GM18499 (cell line): ENCODE data around the gene ELOVL6.
"Not testable (repeated sequence)": the region's sequence is repeated elsewhere in the genome, so short reads cannot be mapped to it uniquely, and the experiment has no call there.

Source experiments
- ATAC-seq: cut with Tn5 transposase; IDR thresholded peaks from one replicate; pipeline ENCODE4 v1.9.1; 2021; ENCODE audit warnings: moderate number of reproducible peaks; ENCODE audit not compliant: insufficient read depth, unreplicated experiment

ELOVL6 gene

DNA sequence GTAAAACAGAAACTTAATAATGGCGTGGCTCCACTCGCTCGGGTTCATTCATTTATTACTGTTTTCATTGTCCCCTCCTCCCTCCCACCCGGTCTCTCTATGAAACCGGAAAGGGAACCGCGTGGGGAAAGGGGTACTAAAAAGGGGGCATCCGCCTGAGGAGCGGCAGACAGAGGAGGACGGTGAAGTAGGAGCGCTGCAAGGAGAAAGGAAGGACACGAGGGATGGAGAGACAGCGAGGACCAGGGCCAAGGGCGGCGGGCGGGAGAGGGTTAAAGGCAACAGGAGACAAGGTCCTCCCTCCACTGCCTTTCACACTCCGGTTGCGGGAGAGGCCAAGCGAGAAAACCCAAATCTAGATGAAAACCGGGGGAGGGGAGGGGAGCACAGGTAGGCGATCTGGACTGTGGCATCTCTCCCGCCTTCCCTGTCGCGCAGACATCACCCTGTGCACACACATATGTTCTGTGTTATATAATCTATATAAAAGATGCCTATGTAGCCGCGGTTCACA lies 829 bp downstream of the ELOVL6 start:
- ATAC-seq = no peak

DNA sequence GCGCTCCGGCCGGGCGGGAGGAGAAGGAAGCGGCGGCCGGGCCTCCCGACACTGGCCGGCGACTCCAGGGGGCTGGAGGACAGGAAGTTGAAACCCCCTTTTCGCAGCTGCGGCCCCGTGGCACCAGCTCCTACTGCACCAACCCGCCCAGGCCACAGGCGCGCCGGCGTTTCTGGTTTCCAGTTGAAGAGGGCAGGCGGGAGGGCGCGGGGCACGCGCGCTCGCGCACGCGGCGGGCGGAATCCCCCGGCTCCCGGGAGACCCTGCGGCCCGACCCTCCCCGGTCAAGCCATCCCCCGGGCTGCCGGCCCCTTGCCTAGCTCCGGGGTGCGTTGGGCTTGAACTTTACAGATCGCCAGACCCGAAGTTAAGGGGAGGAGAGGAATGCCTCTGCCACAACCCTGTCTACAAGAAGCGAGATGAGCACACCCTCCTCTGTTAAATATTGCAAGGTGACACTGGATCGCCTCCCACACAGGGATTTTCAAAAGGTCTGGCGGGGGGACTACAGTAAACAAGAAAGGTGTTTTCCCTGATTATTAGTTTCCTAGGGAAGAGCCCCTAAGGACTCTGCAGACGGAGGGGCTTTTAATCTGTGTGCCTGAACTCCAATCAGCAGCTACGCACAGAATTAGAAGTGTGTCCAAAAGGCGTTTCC lies 1.4 kb downstream of the ELOVL6 start:
- ATAC-seq = no peak

DNA sequence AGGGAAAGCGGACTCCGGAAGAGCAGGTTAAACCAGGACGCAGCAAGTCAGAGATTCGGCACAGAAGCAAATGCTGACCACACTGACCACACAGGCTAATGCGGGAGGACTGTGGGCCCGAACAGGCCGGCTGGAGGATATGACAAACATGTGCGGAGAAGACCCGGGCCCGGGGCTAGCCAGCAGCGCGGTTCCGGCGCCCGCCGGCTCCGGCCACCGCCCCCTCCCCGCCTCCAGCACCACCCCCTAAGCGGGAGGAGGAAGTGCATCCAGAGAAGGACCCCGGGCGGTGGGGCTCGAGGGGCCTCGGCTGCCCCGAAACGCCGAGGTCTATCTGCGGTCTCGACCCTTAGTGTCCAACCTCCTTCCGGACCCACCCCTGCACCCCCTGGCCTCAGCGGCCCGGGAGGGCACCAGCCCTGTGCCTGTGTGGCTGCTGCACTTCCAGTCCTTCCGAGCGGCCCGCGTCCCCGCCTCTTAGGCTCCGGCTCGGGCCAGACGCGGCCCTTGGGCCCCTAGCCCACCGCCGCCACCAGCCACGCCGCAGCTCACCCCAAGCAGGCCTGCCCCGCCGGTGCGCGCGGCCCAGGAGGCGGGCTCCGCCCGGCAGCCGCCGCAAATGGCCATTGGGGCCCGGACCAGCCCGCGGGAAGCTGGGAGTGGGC lies 2.1 kb downstream of the ELOVL6 start:
- no peak for ATAC-seq

DNA sequence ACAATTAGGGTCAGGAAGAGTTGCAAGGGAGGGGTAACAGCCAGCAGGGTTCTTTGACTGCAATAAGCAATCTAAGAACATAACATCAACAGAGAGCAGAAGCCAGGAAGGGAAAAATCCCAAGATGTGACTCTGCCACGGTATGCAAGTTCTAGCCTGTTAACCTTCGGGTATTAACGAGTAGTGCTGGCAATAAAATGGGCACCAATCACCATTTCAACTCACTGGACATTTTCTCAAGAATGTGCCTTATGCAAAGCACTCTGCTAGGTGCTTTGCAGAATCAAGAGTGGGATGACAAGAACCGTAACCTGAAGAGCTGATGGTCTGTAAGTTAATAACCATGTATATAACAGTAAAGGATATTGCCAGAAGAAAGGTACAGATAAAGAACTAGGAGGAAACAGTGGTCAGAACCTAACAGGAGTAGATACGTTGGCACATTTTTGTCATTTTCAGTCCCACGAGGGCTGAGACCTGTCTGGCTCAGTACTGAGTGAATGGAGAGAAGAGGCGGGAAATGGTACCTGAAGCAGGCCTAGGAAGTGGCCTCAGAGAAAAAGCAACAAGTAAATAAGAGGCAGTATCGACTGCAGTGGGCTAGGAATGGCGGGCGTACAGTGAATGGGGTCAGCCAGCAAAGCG lies 2.7 kb downstream of the ELOVL6 start:
- ATAC-seq = no peak

DNA sequence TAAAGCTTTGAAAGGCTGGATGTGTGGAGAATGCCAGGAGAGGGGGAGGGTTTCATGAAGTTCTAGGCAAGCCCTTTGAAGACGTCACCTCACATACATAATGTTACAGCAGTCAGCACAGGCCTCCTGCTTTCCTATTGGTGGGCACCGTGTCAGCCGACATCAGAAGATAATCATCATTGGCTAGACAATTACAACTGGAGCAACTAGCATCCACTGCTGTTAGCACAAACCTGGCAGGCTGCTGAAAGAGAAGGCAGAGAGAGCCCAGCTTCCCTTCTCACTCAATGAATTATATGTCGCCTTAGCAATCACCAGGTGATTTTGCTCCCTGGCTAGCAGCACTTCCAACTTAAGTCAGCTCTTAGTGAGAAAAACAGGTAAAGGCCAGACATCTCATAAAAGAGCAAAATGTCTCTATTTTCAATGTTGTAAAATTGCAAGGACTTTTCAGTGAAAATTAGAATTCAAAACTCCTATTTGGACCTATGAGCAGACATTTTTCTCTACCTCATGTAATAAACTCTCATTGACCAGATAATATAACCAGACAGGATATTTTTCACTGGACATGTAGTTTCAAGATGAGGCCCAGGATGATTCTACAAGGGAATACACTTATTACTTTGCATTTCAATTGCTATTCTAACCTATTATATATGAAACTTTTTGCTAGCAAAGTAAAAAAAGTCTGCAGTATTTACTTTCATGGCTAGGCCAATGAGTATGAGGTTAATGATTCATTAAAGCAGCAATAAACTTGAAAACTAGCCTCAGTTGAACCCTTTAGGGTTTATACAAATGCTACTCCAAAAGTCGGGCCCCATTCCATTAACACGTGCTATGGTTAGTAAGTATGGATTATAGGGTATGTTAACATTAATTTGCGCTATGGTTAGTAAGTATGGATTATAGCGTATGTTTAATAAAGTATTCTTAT lies 4.3 kb downstream of the ELOVL6 start:
- peak; percentile 89 for ATAC-seq

DNA sequence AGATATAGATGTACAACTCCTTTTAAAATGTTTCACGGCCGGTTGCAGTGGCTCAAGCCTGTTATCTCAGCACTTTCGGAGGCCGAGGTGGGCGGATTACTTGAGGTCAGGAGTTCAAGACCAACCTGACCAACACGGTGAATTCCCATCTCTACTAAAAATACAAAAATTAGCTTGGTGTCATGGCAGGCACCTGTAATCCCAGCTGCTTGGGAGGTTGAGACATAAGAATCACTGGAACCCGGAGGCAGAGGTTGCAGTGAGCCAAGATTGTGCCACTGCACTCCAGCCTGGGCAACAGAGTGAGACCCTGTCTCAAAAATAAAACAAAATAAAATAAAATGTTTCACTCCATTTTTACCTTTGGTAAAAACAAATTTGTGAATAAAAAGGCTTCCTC lies 5.1 kb downstream of the ELOVL6 start:
- ATAC-seq = not testable (repeated sequence)

DNA sequence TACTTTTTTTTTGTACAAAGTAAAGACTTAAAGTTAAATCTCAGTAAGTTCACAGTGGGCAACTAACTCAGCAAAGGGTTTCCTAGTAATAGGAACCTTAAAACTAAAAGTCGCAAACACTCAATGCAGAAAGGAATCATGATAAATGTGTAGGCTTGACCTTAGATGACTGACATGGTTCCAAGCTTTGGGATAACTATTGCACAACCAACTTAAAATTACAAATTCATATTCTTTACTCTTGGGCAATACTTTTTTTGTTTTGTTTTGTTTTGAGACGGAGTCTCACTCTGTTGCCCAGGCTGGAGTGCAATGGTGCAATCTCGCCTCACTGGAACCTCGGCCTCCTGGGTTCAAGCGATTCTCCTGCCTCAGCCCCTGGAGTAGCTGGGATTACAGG lies 8.2 kb downstream of the ELOVL6 start:
- ATAC-seq = no peak

DNA sequence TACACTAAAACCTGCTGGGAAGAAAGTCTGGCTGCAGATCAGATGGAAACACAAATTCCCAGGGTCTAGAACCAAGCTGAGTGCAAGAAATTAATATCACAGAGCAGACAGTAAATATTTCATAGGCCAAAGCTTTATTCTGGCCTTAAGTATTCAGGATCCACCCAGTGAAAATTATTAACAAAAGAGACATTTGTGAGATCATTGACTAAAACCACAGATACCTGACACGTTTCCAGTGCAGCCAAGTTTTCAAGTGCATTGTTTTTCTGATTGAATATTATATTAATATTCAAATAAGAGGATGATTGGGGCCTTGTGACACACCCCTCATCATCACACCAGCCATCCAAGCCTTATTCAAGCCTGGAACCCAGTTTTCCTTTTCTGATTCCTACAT lies 10.3 kb downstream of the ELOVL6 start:
- ATAC-seq = no peak

DNA sequence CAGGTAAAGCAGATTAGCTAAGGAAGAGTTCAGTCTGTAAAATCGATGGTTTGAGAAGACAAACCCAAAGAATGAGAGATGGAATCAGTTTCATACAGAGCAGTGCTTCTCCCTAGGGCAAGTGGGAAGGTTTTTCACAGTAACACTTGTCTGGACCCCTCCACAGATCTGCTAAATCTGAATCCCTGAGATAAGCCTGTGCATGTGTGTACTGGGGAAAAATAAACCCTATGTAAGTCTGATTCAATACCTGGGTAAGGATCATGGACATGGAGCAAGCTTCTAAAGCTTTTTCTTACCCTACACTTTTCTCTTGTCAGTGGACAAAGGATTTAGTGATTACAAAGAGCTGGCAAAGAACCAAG lies 13.6 kb downstream of the ELOVL6 start:
- ATAC-seq = no peak

DNA sequence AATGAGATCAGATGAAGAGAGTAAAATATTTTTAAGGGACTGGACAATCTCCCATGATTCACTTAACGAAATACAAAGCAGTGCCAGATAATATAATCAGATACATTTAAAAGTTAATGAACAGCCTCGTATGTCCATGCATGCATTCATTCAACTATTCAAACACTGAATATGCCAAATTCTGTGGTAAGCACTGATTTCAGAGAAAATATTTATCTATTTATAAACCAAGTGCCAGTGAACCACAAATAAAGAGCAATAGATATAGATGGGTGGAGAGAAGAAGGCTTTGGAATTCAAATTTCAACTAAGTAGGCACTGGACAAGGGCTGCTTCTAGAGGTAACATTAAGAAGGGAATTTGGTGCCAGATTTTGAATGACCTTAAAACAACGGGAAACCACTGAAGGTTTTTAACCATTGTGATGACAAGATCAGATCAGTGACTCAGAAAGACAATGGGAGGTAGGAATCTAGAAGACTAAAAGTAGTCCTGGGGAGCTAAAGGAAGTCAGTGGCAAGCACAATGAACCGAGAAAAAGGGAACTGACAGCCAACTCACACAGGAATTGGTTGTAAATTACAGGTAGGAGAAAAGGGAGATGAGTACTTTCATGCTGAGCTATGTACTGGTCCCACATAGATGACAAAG lies 14.2 kb downstream of the ELOVL6 start:
- ATAC-seq = no peak

DNA sequence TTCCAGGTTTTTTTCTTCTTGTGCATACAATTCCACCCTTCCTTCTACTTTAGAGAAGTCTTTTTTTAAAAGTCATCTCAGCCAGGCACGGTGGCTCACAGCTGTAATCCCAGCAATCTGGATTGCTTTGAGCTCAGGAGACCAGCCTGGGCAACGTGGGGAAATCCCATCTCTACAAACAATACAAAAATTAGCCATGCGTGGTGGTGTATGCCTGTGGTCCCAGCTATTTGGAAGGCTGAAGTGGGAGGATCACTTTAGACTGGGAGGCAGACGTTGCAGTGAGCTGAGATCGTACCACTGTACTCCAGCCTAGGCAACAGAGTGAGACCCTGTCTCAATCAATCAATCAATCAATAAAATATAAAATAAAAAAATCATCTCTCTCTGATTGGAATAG lies 14.8 kb downstream of the ELOVL6 start:
- ATAC-seq = no peak

DNA sequence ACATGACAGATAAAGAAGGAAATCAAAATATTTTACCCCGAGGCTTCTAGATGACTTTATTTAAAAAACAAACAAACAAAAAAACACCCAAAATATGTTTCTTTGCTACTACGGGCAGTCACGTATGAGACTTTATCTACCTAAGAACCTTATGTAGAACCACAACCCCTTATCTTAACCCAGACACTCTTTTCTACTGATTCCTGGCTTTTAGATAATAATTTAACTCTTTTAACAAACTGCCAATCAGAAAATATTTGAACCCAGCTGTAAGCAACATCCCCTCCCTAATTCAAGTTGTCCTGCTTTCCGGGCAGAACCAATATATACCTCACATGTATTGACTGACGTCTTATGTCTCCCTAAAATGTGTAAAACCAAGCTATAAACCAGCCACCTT lies 15.4 kb downstream of the ELOVL6 start:
- ATAC-seq = no peak

DNA sequence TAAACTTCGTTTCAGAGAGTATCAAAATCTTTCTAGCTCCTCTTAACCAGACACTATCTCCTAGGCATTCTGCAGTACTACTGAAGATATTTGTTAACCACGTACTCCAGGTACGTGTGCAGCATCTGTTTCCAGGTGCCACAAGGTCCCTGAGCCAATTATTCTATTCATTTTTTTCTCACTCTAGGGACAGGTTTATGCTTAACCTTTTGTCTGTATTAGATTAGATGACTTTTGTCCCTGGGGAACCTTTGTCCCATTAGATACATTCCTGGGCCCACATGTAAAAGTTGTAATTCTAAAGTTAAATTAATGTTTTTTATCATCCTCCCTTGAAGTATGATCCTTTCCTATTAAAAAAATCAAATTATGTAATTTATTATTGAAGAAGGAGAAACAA lies 16.5 kb downstream of the ELOVL6 start:
- ATAC-seq = no peak

DNA sequence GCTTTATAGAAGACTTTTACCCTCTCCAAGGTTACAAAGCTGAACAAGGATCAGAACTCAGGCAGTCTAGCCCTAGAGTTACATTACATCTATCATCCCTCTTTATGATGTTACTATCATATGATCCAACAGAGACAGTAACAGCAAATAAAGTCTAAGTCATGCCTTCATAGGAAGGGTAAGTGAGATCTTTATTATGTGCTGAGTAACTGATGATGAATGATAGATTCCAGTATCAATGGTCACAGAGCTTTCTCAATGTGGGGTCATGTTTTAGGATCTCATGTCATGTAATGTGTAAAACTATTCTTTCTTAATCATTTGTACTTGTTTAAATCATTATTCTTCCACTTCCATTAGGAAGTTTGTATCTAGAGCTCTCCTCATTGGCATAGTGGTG lies 22.8 kb downstream of the ELOVL6 start:
- no peak for ATAC-seq

DNA sequence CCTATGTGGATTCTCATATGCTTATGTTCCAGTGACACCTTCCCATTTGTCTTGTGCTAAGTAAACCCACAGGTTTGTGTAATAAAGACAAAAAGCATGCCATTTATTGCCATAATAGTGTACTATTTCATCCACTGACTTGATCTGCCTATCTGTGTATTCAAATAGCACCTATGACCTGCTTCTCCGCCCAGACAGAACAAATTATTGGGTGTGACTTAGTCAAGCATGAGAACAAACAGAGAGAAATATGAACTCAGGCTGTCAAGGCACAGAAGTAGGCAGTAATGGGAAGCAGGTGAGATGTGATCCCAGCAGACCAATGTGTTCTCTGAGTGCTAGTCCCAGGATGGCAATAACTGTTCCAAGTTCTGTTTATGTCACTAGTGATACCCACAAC lies 25.4 kb downstream of the ELOVL6 start:
- no peak for ATAC-seq

DNA sequence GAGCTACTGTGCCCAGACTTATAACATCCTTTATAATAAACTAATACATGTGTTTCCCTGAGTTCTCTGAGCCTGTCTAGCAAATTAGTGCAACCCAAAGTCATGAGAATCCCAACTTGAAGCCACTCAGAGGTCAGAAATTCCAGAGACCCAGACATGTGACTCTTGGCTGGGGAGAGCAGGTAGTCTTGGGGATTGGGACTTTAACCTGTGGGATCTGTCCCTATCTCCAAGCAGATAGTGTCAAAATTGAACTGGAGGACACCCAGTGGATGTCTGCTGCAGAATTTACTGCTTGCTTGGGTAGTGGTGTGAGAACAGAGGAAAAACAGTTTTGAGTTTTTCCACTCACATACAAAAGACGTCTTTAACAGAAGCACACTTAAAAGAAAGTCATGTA lies 26.4 kb downstream of the ELOVL6 start:
- ATAC-seq = no peak

DNA sequence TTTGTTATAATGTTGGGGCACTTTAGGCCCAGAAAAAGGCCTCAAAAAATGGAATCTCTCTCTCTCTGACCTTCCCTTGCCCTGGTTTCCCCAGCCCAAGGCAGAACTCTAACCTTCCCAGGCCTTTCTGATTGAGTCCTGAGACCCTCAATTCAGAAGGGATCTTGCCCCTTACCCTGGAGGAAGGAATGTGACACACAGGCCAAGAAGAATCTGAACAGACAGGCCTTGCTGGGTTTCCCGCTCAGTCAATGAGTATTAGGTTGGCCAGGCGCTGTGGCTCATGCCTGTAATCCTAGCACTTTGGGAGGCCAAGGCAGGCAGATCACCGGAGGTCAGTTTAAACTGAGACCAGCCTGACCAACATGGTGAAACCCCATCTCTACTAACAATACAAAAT lies 27.6 kb downstream of the ELOVL6 start:
- no peak for ATAC-seq

DNA sequence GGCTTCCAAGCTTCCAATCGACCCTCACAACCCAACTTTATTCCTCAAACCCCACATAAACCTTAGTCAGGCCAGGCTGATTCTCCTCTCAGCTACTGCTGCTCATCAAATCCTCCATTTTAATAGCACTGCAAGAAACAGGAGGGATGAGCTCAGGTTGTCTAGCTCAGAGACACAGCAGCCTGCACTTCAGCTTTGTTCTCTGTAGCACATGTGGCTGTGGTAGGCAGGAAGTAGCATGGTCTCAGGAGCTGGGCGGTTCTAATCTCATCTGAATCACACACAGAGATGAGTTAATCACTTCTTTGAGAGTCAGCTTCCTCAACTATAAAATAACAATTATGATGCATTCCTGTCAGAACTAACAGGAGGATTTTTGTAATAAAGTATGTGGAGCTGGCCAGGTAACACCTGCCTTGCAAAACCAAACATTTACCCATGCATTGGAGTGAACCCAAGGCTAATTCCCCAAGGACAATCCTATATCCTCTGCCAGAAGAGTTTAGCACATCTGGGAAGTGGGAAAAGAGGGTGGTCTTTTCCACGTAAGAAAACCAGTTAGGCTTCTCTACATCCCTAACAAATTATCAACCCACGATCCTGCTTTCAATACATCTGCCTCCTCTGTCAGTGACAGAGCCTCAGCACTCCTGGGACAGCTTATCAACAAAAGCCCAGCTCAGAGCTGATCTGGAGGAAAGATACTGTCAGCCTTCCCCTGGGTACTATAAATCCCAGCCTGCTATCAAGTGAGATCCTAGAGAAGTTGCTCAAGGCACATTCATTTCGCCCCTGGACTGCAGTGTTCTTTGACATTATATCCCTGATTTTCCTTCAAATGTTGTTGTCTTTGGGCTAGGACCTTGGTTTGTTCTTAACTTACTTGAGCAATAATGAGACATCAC lies 32.8 kb downstream of the ELOVL6 start:
- no peak for ATAC-seq

DNA sequence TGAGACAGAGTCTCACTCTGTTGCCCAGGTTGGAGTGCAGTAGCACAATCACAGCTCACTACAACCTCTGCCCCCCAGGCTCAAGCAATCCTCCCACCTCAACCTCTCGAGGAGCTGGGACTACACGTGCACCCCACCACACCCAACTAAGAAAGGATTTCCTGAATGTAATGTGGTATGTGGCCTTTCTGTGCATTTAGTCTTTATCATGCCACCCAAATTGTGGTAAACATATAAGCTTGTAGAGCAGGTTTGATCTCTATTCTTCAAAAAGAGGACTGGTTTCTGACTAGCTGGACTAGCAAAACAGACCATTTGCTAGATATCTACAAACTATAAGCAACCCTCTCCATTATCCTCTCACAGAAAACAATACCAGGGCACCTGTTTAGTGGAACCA lies 33.6 kb downstream of the ELOVL6 start:
- no peak for ATAC-seq
